NCI-H146 treated with DMSO at 0.1 percent for 48 hours (cell line): ENCODE data around the gene CATSPERZ.

Experiments used
- DNase-seq: peaks from one replicate; lab custom pipeline; 2025; ENCODE audit not compliant: unreplicated experiment; lab: John Stamatoyannopoulos, UW

CATSPERZ gene

DNA sequence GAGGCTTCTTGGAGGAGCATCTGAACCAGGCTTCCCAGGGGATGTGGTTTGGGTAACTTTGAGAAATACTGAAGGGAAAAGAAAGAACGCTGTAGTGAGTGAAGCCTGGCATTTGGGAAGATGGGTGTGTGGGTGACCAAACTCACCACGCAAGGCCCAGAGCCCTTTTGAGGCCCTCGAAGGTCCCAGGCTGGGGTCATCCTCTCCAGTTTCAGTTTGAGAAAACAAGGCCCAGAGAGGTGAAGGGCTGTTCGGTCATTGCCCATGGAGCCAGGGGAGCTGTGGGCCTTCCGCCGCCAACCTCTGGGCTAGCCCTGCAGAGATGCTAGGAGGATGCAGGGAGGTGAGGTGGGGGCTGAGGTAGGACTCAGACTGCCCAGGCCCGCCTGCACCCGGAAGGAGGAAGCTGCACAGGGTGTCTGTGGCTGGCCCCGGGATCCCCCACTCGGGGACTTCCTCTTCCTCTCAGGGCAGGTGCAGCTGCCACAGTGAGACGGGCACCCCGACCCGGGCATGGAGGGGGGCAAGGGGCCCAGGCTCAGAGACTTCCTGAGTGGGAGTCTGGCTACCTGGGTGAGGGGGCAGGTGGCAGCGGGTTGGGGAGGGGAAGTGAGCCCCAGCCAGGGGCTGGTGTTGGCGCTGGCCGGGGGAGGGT is 39.7 kb downstream of the CATSPERZ start, which contains the start of gene CCDC88B:
Gene CCDC88B, plus strand, starts transcription at position 451 of the 655 bp plus-strand sequence. Its CDS starts 63 bp downstream, at position 514.
- no peak for DNase-seq

DNA sequence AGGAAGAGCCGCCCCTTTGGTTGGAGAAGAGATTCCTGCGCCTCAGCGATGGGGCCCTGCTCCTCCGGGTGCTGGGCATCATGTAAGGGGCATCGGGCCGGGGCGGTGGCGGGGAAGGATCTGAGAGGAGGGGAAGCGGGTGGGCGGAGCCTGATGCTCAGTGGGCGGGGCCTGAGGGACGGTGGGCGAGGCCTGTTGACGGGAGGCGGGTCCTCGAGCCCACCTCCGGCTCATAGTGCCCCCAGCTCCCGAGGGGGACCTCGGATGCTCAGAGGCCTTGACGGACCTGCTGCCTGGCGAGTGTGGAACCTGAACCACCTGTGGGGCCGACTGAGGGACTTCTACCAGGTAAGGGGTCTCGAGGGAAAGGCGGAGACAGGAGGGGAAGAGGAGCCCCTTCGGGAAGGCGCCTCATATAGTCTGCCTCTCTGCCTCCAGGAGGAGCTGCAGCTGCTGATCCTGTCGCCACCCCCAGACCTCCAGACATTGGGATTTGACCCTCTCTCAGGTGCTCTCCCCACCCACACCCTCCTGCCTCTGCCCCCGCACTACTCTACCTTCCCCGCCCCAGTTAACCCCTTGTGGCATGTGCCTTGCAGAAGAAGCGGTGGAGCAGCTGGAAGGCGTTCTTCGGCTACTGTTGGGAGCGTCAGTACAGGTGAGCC is 40.6 kb downstream of the CATSPERZ start:
- peak; percentile 5 for DNase-seq

DNA sequence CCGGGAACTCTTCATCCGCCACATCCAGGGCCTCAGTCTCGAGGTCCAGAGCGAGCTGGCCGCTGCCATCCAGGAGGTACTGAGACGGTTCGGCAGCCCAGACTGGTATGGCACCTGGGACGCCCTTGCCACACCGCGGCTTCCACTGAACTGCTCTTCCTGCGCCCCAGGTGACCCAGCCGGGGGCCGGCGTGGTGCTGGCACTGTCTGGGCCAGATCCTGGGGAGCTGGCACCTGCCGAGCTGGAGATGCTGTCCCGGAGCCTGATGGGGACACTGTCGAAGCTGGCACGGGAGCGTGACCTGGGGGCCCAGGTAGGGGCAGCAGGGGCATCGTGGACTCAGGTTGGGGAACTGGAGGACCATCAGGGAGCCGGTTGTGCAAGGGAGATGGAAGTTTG is 41.3 kb downstream of the CATSPERZ start:
- no peak for DNase-seq

DNA sequence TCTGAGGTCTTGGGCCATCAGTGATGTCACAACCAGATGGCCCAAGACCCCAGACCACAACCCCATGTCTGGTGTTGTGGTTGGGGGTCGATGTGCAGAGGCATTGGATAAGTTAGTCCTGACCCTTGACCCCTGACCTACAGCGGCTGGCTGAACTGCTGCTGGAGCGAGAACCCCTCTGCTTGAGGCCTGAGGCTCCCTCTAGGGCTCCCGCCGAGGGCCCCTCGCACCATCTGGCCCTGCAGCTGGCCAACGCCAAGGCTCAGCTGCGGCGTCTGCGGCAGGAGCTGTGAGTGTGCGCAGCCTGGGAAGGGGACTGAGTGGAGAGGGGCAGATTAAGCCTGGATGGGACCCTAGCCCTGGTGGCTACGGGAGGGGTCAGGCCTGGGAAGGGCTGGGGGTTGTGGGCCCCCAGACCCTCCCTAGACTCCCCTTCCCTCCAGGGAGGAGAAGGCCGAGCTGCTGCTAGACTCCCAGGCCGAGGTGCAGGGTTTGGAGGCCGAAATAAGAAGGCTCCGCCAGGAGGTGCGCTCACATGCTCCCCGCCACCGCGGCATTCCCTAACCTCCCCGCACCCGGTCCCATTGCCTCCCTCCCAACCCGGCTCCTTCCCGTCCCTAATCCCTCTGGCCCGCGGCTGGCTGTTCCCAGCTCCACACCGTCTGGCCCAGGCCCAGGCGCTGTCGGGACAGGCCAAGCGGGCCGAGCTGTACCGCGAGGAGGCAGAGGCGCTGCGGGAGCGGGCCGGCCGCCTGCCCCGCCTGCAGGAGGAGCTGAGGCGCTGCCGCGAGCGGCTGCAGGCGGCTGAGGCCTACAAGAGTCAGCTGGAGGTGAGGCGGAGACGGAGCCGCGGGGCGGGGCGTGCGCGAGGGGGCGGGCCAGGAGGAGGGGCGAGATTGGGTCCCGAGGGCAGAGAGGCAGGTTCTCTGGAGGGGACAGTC is 42.0 kb downstream of the CATSPERZ start:
- DNase-seq = peak; percentile 35

DNA sequence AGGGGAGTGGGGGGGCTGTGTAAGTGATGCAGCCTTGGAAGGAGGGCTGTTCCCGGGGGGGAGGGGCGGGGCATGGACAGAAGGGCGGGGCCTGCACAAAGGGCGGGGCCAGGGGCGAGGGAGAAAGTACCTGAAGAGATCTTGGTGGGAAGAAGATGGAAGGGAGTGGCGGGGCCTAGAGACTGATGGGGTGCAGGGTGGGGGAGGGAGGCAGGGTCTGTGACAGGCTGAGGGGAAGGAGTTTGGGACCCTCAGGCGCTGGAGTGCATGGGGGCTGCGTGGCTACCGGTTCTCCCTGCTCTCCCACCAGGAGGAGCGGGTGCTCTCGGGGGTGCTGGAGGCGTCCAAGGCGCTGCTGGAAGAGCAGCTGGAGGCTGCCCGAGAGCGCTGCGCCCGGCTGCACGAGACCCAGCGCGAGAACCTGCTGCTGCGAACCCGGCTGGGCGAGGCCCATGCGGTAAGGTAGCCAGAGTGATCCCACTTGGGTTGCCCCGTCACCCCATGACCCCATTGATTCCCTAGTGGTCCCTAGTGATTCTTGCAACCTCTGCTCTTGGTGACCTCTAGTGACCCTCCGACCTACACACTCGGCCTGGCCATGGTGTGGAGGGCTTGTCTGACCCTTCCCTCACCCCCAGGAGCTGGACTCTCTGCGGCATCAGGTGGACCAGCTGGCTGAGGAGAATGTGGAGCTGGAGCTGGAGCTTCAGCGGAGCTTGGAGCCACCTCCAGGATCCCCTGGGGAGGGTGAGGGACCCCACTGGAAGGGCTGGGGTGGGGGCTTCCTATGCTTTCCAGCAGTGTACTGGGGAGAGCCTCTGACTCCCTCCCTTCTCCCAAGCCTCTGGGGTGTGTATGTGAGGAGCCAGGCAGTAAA is 42.9 kb downstream of the CATSPERZ start:
- DNase-seq = no peak

DNA sequence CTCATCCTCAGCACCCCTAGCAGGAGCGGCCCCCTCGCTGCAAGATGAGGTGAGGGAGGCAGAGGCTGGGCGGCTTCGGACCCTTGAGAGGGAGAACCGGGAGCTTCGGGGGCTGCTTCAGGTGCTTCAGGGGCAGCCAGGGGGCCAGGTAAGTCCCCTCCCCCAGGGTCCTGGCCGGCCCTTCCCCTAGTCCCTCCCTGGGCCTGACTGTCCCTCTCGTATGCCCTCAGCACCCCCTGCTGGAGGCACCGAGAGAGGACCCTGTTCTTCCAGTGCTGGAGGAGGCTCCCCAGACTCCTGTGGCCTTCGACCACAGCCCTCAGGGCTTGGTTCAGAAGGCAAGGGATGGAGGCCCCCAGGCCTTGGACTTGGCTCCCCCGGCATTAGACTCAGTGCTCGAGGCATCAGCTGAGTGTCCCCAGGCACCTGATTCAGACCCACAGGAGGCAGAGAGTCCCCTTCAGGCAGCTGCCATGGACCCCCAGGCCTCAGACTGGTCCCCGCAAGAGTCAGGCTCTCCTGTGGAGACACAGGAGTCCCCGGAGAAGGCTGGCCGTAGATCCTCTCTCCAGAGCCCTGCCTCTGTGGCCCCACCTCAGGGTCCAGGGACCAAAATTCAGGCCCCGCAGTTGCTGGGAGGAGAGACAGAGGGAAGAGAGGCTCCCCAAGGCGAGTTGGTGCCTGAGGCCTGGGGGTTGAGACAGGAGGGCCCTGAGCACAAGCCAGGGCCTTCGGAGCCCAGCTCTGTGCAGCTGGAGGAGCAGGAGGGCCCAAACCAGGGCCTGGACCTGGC is 43.8 kb downstream of the CATSPERZ start:
- no peak for DNase-seq

DNA sequence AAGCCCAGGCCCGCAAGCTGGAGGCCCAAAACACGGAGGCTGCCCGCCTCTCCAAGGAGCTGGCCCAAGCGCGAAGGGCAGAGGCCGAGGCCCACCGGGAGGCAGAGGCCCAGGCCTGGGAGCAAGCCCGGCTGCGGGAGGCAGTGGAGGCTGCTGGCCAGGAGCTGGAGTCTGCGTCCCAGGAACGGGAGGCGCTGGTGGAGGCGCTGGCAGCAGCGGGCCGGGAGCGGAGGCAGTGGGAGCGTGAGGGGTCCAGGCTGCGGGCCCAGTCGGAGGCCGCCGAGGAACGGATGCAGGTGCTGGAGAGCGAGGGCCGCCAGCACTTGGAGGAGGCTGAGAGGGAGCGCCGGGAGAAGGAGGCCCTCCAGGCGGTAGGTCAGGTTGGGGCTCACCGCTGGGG is 44.6 kb downstream of the CATSPERZ start:
- no peak for DNase-seq

DNA sequence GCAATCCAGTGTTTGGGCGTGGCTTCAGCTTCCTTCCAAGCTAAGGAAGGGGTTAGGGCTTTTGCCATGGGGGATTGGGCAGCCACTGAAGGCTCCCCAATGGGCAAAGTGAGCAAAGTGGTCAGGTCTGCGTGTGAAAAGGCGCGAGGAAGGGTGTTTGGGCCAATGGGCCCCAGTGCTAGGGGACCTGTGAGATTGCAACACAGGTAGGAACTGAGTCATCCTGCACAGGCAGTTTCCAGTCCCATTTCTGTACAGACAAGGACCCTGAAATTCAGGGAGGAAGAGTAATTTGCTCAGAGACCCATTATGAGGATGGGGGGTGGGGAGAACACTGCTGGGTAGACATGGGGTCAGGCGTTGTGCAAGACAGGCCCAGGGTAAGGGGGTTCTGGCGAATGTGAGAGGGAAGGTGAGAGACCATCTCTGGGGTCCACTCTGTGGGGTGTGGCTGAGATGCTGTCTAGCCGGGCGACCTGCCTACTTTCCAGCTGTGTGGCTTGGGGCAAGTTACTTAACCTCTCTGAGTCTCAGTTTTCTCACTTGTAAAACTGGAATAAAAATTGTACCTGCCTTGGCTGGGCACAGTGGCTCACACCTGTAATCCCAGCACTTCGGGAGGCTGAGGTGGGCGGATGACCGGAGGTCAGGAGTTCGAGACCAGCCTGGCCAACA is 47.2 kb downstream of the CATSPERZ start:
- no peak for DNase-seq

DNA sequence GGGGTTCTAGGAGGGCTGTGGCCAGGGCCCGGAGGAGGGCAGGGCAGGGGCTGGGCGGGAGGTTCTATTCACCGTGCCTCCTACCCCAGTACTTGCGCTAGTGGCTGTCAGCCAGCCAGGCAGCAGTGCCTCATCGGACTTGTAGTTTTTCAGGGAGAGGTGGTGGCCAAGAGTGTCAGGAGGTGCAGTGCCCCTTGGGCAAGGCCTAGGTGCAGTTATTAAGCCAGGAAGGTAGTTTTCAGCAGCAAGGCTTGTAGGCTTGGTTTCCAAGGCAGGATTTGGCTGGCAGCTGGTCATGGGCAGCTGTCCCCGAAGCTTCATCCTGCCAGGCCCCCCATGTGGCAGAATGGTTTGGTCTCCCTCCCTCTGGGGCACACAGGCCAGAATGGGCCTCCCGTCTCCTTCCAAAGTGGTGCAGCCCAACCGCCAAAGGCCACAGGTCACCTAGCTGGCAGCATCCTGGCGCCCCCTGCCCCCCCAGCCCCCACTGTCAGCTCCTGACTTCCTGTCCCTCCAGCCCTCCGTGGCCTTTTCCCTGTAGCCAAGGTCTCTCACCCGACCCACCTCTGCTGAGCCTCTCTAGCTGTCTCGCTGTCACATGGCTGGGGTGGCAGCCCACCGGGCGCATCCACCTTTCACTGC is 48.3 kb downstream of the CATSPERZ start:
- DNase-seq = no peak

DNA sequence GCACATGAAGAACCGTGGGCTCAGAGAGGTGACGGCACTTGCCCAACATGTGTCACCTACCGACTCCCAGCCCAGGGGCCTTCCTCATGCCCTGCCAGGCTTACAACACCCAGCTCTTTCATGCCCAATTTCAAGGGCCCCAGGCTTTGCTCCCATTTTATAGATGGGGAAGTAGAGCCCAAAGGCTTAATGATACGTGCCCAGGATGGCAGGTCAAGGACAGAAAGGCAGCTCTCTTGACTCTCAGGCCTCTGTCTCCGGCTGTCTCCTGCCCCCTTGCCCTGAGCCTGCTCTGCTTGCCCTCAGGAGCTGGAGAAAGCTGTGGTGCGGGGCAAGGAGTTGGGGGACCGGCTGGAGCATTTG is 48.8 kb downstream of the CATSPERZ start:
- DNase-seq = no peak

DNA sequence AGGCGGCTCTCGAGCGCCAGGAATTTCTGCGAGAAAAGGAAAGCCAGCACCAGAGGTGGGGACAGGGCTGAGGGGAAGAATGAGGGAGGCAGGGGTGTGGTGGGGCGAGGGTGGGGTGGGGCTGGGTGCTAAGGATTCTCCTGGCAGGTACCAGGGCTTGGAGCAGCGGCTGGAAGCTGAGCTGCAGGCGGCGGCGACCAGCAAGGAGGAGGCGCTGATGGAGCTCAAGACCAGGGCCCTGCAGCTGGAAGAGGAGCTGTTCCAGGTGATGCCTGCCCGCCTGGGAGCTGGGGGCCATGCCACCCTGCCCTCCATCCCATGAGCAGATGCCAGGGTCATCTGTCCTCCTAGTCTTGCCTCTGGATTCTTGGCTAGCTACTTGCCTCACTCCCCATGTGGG is 49.2 kb downstream of the CATSPERZ start:
- no peak for DNase-seq

DNA sequence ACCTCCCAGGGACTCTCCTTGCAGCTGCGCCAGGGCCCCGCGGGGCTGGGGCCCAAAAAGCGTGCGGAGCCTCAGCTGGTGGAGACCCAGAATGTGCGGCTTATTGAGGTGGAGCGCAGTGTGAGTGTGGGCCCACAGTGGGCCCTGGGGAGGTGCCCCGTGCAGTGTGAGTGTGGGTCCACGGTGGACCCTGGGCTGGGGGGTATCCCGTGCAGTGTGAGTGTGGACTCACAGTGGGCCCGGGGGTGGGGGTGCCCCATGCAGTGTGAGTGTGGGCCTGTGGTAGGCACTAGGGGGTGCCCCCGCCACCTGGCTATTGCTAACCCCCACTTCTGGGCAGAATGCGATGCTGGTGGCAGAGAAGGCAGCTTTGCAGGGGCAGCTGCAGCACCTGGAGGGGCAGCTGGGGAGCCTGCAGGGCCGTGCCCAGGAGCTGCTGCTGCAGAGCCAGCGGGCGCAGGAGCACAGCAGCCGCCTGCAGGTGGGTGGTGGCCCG is 51.0 kb downstream of the CATSPERZ start:
- DNase-seq = no peak

DNA sequence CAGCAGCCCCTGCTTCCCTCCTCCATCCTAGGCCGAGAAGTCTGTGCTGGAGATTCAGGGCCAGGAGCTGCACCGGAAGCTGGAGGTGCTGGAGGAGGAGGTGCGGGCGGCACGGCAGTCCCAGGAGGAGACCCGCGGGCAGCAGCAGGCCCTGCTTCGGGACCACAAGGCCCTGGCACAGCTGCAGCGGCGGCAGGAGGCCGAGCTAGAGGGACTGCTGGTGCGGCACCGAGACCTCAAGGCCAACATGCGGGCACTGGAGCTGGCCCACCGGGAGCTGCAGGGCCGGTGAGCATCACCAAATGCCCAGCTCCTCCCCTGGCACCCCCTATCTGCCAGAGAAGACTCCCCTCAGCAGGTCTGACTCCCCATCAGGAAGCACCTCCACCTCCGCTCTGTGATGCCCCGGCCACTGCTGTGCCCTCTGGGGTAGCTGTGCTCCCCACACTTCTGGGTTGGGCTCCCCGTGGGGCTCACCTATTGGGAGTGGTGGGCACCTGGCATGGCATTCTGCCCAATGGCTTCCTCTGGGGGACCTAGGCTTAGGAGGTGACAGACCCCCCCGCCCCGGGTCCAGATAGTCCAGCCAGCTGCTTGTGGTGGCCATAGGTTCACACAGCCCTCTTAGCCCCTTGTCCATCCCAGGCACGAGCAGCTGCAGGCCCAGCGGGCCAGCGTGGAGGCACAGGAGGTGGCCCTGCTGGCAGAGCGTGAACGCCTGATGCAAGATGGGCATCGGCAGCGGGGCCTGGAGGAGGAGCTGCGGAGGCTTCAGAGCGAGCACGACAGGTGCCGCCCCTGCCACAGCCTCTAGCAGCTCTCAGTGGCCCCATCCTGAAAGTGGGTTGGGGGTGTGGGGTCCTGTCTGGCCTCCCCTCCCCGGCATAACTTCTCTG is 52.2 kb downstream of the CATSPERZ start:
- peak; percentile 47 for DNase-seq

DNA sequence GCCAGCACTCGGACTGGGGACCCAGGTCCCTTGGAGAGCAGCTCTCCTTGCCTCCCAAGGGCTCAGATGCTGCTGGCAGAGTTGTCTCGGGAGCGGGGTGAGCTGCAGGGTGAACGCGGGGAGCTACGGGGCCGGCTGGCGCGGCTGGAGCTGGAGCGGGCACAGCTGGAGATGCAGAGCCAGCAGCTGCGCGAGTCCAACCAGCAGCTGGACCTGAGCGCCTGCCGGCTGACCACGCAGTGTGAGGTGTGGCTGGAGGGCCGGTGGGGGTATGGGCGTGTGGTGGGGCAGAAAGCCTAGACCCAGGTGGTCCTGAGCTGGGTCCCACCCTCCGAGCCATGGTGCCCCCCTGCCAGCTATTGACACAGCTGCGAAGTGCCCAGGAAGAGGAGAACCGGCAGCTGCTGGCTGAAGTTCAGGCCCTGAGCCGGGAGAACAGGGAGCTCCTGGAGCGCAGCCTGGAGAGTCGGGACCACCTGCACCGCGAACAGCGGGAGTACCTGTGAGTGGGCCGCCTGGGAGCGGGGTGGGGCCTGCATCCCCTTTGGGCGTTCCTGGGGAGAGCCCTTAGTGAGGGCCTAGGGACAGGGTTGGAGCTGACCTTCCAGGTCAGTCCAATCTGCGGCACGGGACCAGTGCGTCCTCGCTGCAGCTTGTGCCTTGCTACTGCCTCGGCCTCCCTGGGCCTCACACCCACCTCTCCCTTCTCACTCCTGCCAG is 53.0 kb downstream of the CATSPERZ start:
- peak; percentile 82 for DNase-seq

DNA sequence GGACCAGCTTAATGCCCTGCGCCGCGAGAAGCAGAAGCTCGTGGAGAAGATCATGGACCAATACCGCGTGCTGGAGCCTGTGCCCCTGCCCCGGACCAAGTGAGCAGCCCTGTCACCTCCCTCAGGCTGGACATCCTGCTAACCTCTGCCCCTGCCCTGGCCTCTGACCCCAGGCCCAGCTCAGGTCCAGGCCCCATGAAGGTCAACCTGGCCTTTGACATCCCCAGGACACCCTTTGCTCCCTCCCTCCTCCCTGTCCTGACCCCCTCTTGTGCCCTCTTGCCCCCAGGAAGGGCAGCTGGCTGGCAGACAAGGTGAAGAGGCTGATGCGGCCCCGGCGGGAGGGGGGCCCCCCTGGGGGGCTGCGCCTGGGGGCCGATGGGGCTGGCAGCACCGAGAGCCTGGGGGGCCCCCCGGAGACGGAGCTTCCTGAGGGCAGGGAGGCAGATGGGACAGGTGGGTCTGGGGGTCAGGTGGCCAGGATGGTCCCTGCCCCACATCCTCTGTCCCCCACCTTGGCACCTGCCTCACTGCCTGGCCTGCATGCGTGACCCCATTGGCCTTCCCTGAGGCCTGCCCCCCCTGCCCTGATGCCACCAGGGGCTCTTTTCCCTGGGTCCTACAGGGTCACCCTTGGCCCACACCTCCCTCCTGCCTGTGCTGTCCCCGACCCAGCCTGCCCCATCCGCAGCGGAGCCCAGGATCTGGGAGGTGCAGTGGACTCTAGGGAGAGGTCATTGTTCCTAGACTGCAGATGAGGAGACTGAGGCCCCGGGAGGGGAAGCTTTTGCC is 53.8 kb downstream of the CATSPERZ start:
- DNase-seq = no peak
